Measurements from ENCODE around the gene CRIP2. TPM values are rescaled to one million over a fixed set of nuclear protein-coding genes. Genes with fewer than 3 reads are reported as not detected.
A peak's percentile ranks its signal among the peaks of the same experiment; 100 is the strongest.

Gene CRIP2
- total RNA-seq, 5 donors from 2014 or later (not counting 1 experiment from before 2014, with no cell fraction given): 6.4 to 38.7 (median 19.7) TPM

GRCh38 chr14:105452963-105453362 lies 21.7 kb upstream of the CRIP2 start:
- POLR2A ChIA-PET: no interaction called here
- WGBS (ENCODE audit: insufficient coverage): 46% methylated on average over 2 of the region's 14 CpGs
- CTCF ChIA-PET: no interaction called here
- Mint-ChIP-seq H3K27me3 (no peaks in the 10 kb centered on the region), H3K4me1 (no peaks in the 10 kb centered on the region), H3K27ac (no peak overlapping the region), H3K36me3 (peaks cover 10% of the 10 kb centered on the region), H3K9me3 (no peaks in the 10 kb centered on the region), H3K4me3 (no peak overlapping the region)
- ATAC-seq (replicated peaks in 1 of 4) (no peak), DNase-seq (no peak)
- H3K27ac ChIP-seq (ENCODE audit: low read length): no peak overlapping the region
- H3K27me3 ChIP-seq (replicated peaks in 1 of 2; ENCODE audit: control insufficient read depth in 2 of 2, extremely low read depth in 1 of 2, insufficient read depth in 2 of 2, low read length in 1 of 2): no peaks in the 10 kb centered on the region
- H3K4me1 ChIP-seq (ENCODE audit: control insufficient read depth in 1 of 2, extremely low read depth in 1 of 2, insufficient read depth in 2 of 2, low read length in 2 of 2): peaks cover 0 to 8% of the 10 kb centered on the region in 2 experiments
- peaks cover 28 to 37% of the 10 kb centered on the region in 2 donors for H3K36me3 ChIP-seq (ENCODE audit: control insufficient read depth in 2 of 2, extremely low read depth in 1 of 2, insufficient read depth in 1 of 2, low read length in 1 of 2)
- no peaks in the 10 kb centered on the region for H3K9me3 ChIP-seq
- no peak overlapping the region for H3K4me3 ChIP-seq (ENCODE audit: control insufficient read depth in 1 of 2, extremely low read depth in 1 of 2, low read length in 1 of 2)

- no peak overlapping the region for H3K27ac ChIP-seq (ENCODE audit: low read length)
- ChIA-PET POLR2A (no interaction called here), CTCF (no interaction called here)
- no peak for DNase-seq
- H3K36me3 ChIP-seq (ENCODE audit: control insufficient read depth in 2 of 2, extremely low read depth in 1 of 2, insufficient read depth in 1 of 2, low read length in 1 of 2): peaks cover 31 to 40% of the 10 kb centered on the region in 2 donors
- H3K9me3 ChIP-seq: no peaks in the 10 kb centered on the region
- Mint-ChIP-seq H3K4me3 (no peak overlapping the region), H3K9me3 (no peaks in the 10 kb centered on the region), H3K27ac (no peak overlapping the region), H3K4me1 (no peaks in the 10 kb centered on the region), H3K36me3 (peaks cover 10% of the 10 kb centered on the region), H3K27me3 (no peaks in the 10 kb centered on the region)
- H3K4me3 ChIP-seq (ENCODE audit: control insufficient read depth in 1 of 2, extremely low read depth in 1 of 2, low read length in 1 of 2): no peak overlapping the region
- no peak for ATAC-seq (replicated peaks in 1 of 4)
- H3K4me1 ChIP-seq (ENCODE audit: control insufficient read depth in 1 of 2, extremely low read depth in 1 of 2, insufficient read depth in 2 of 2, low read length in 2 of 2): no peaks in the 10 kb centered on the region
- whole genome bisulfite sequencing (ENCODE audit: insufficient coverage): 95% methylated on average over 9 of the region's 14 CpGs
- H3K27me3 ChIP-seq (replicated peaks in 1 of 2; ENCODE audit: control insufficient read depth in 2 of 2, extremely low read depth in 1 of 2, insufficient read depth in 2 of 2, low read length in 1 of 2): no peaks in the 10 kb centered on the region
Measured at GRCh38 chr14:105453847-105454246, 20.8 kb upstream of the CRIP2 start.

GRCh38 chr14:105455086-105455640 lies 19.5 kb upstream of the CRIP2 start:
- no peaks in the 10 kb centered on the region for H3K9me3 Mint-ChIP-seq
- Histone ChIP-seq H3K9me3 (no peaks in the 10 kb centered on the region), H3K36me3 (ENCODE audit: control insufficient read depth in 2 of 2, extremely low read depth in 1 of 2, insufficient read depth in 1 of 2, low read length in 1 of 2) (peaks cover 28 to 32% of the 10 kb centered on the region in 2 donors), H3K27ac (ENCODE audit: low read length) (no peak overlapping the region), H3K27me3 (replicated peaks in 1 of 2; ENCODE audit: control insufficient read depth in 2 of 2, extremely low read depth in 1 of 2, insufficient read depth in 2 of 2, low read length in 1 of 2) (no peaks in the 10 kb centered on the region), H3K4me1 (ENCODE audit: control insufficient read depth in 1 of 2, extremely low read depth in 1 of 2, insufficient read depth in 2 of 2, low read length in 2 of 2) (no peaks in the 10 kb centered on the region), H3K4me3 (ENCODE audit: control insufficient read depth in 1 of 2, extremely low read depth in 1 of 2, low read length in 1 of 2) (no peak overlapping the region)
- H3K27ac Mint-ChIP-seq: no peak overlapping the region
- WGBS (ENCODE audit: insufficient coverage): 95% methylated on average over 21 of the region's 22 CpGs
- H3K4me1 Mint-ChIP-seq: no peaks in the 10 kb centered on the region
- H3K36me3 Mint-ChIP-seq: peaks cover 10% of the 10 kb centered on the region
- CTCF ChIA-PET: no interaction called here
- DNase-seq (no peak), ATAC-seq (replicated peaks in 1 of 4) (no peak)
- POLR2A ChIA-PET: no interaction called here
- H3K27me3 Mint-ChIP-seq: no peaks in the 10 kb centered on the region
- H3K4me3 Mint-ChIP-seq: no peak overlapping the region

- WGBS (ENCODE audit: insufficient coverage): 92% methylated on average over 21 of the region's 22 CpGs
- ATAC-seq (replicated peaks in 1 of 4) (no peak), DNase-seq (no peak)
- Histone ChIP-seq H3K36me3 (ENCODE audit: control insufficient read depth in 2 of 2, extremely low read depth in 1 of 2, insufficient read depth in 1 of 2, low read length in 1 of 2) (peaks cover 29 to 31% of the 10 kb centered on the region in 2 donors), H3K4me1 (ENCODE audit: control insufficient read depth in 1 of 2, extremely low read depth in 1 of 2, insufficient read depth in 2 of 2, low read length in 2 of 2) (no peaks in the 10 kb centered on the region), H3K27me3 (replicated peaks in 1 of 2; ENCODE audit: control insufficient read depth in 2 of 2, extremely low read depth in 1 of 2, insufficient read depth in 2 of 2, low read length in 1 of 2) (no peaks in the 10 kb centered on the region), H3K9me3 (no peaks in the 10 kb centered on the region), H3K4me3 (ENCODE audit: control insufficient read depth in 1 of 2, extremely low read depth in 1 of 2, low read length in 1 of 2) (no peak overlapping the region), H3K27ac (ENCODE audit: low read length) (no peak overlapping the region)
- Mint-ChIP-seq H3K4me1 (no peaks in the 10 kb centered on the region), H3K9me3 (no peaks in the 10 kb centered on the region), H3K27me3 (no peaks in the 10 kb centered on the region), H3K4me3 (no peak overlapping the region), H3K36me3 (peaks cover 10% of the 10 kb centered on the region), H3K27ac (no peak overlapping the region)
- CTCF ChIA-PET: no interaction called here
- POLR2A ChIA-PET: no interaction called here
Measured at GRCh38 chr14:105455766-105456660, 18.6 kb upstream of the CRIP2 start.

- Histone ChIP-seq H3K4me3 (ENCODE audit: control insufficient read depth in 1 of 2, extremely low read depth in 1 of 2, low read length in 1 of 2) (no peak overlapping the region), H3K9me3 (no peaks in the 10 kb centered on the region), H3K36me3 (ENCODE audit: control insufficient read depth in 2 of 2, extremely low read depth in 1 of 2, insufficient read depth in 1 of 2, low read length in 1 of 2) (peaks cover 32 to 34% of the 10 kb centered on the region in 2 donors), H3K27ac (ENCODE audit: low read length) (no peak overlapping the region), H3K27me3 (replicated peaks in 1 of 2; ENCODE audit: control insufficient read depth in 2 of 2, extremely low read depth in 1 of 2, insufficient read depth in 2 of 2, low read length in 1 of 2) (no peaks in the 10 kb centered on the region), H3K4me1 (ENCODE audit: control insufficient read depth in 1 of 2, extremely low read depth in 1 of 2, insufficient read depth in 2 of 2, low read length in 2 of 2) (no peaks in the 10 kb centered on the region)
- no peaks in the 10 kb centered on the region for H3K27me3 Mint-ChIP-seq
- H3K4me3 Mint-ChIP-seq: no peak overlapping the region
- DNase-seq (no peak), ATAC-seq (replicated peaks in 1 of 4) (peak in 1 of 4 experiments; percentile 29)
- WGBS (ENCODE audit: insufficient coverage): 97% methylated on average over 20 of the region's 22 CpGs
- H3K36me3 Mint-ChIP-seq: peaks cover 16% of the 10 kb centered on the region
- no peak overlapping the region for H3K27ac Mint-ChIP-seq
- no peaks in the 10 kb centered on the region for H3K9me3 Mint-ChIP-seq
- ChIA-PET CTCF (no interaction called here), POLR2A (no interaction called here)
- H3K4me1 Mint-ChIP-seq: no peaks in the 10 kb centered on the region
Measured at GRCh38 chr14:105456736-105457617, 17.6 kb upstream of the CRIP2 start.

GRCh38 chr14:105458010-105458409 lies 16.6 kb upstream of the CRIP2 start:
- H3K4me3 Mint-ChIP-seq: no peak overlapping the region

More at GRCh38 chr14:105458010-105458409, 16.6 kb upstream of the CRIP2 start:
- Histone ChIP-seq H3K36me3 (ENCODE audit: control insufficient read depth in 2 of 2, extremely low read depth in 1 of 2, insufficient read depth in 1 of 2, low read length in 1 of 2) (peaks cover 34 to 39% of the 10 kb centered on the region in 2 donors), H3K27ac (ENCODE audit: low read length) (no peak overlapping the region), H3K27me3 (replicated peaks in 1 of 2; ENCODE audit: control insufficient read depth in 2 of 2, extremely low read depth in 1 of 2, insufficient read depth in 2 of 2, low read length in 1 of 2) (no peaks in the 10 kb centered on the region), H3K4me3 (ENCODE audit: control insufficient read depth in 1 of 2, extremely low read depth in 1 of 2, low read length in 1 of 2) (no peak overlapping the region), H3K4me1 (ENCODE audit: control insufficient read depth in 1 of 2, extremely low read depth in 1 of 2, insufficient read depth in 2 of 2, low read length in 2 of 2) (no peaks in the 10 kb centered on the region), H3K9me3 (no peaks in the 10 kb centered on the region)
- no peak for ATAC-seq (replicated peaks in 1 of 4)
- no peak overlapping the region for H3K27ac Mint-ChIP-seq
- H3K36me3 Mint-ChIP-seq: peaks cover 12% of the 10 kb centered on the region
- WGBS (ENCODE audit: insufficient coverage): 91% methylated on average over 8 of the region's 18 CpGs
- no peaks in the 10 kb centered on the region for H3K4me1 Mint-ChIP-seq
- H3K27me3 Mint-ChIP-seq: no peaks in the 10 kb centered on the region
- POLR2A ChIA-PET: no interaction called here
- H3K9me3 Mint-ChIP-seq: no peaks in the 10 kb centered on the region
- DNase-seq: no peak
- CTCF ChIA-PET: no interaction called here
